ENCODE data around the gene PPP2R2C.

PPP2R2C gene

GRCh38 chr4:6378493-6379445 is 93.6 kb downstream of the PPP2R2C start:
- DNase-seq (ENCODE audit: low read depth): no peak

- DNase-seq (ENCODE audit: low read depth): no peak
Measured at GRCh38 chr4:6377626-6378492, 94.6 kb downstream of the PPP2R2C start.

- DNase-seq (ENCODE audit: low read depth): no peak
Measured at GRCh38 chr4:6375620-6376295, 96.7 kb downstream of the PPP2R2C start.

- no peak for DNase-seq (ENCODE audit: low read depth)
Measured at GRCh38 chr4:6374575-6374974, 97.8 kb downstream of the PPP2R2C start.

GRCh38 chr4:6373541-6374410 is 98.6 kb downstream of the PPP2R2C start:
- no peak for DNase-seq (ENCODE audit: low read depth)

- no peak for DNase-seq (ENCODE audit: low read depth)
Measured at GRCh38 chr4:6372649-6373525, 99.5 kb downstream of the PPP2R2C start.

GRCh38 chr4:6371812-6372211 is 100.6 kb downstream of the PPP2R2C start:
- DNase-seq (ENCODE audit: low read depth): no peak

- DNase-seq (ENCODE audit: low read depth): no peak
Measured at GRCh38 chr4:6371271-6371670, 101.1 kb downstream of the PPP2R2C start.

GRCh38 chr4:6369924-6370645 is 102.3 kb downstream of the PPP2R2C start:
- DNase-seq (ENCODE audit: low read depth): no peak

- no peak for DNase-seq (ENCODE audit: low read depth)
Measured at GRCh38 chr4:6369511-6369910, 102.9 kb downstream of the PPP2R2C start.

GRCh38 chr4:6369035-6369434 is 103.4 kb downstream of the PPP2R2C start:
- DNase-seq (ENCODE audit: low read depth): no peak

- DNase-seq (ENCODE audit: low read depth): no peak
Measured at GRCh38 chr4:6368601-6369000, 103.8 kb downstream of the PPP2R2C start.

GRCh38 chr4:6368096-6368495 is 104.3 kb downstream of the PPP2R2C start:
- DNase-seq (ENCODE audit: low read depth): no peak

GRCh38 chr4:6367371-6367851 is 105.0 kb downstream of the PPP2R2C start:
- no peak for DNase-seq (ENCODE audit: low read depth)

- DNase-seq (ENCODE audit: low read depth): no peak
Measured at GRCh38 chr4:6366581-6366980, 105.8 kb downstream of the PPP2R2C start.

GRCh38 chr4:6365545-6366086 is 106.8 kb downstream of the PPP2R2C start:
- no peak for DNase-seq (ENCODE audit: low read depth)

GRCh38 chr4:6364581-6364980 is 107.8 kb downstream of the PPP2R2C start:
- DNase-seq (ENCODE audit: low read depth): no peak

- DNase-seq (ENCODE audit: low read depth): no peak
Measured at GRCh38 chr4:6364146-6364545, 108.3 kb downstream of the PPP2R2C start.

- DNase-seq (ENCODE audit: low read depth): no peak
Measured at GRCh38 chr4:6362896-6363295, 109.5 kb downstream of the PPP2R2C start.

Measured in stromal cell of bone marrow (primary cell).